ENCODE data around the gene ST6GAL1.

Gene ST6GAL1

DNA sequence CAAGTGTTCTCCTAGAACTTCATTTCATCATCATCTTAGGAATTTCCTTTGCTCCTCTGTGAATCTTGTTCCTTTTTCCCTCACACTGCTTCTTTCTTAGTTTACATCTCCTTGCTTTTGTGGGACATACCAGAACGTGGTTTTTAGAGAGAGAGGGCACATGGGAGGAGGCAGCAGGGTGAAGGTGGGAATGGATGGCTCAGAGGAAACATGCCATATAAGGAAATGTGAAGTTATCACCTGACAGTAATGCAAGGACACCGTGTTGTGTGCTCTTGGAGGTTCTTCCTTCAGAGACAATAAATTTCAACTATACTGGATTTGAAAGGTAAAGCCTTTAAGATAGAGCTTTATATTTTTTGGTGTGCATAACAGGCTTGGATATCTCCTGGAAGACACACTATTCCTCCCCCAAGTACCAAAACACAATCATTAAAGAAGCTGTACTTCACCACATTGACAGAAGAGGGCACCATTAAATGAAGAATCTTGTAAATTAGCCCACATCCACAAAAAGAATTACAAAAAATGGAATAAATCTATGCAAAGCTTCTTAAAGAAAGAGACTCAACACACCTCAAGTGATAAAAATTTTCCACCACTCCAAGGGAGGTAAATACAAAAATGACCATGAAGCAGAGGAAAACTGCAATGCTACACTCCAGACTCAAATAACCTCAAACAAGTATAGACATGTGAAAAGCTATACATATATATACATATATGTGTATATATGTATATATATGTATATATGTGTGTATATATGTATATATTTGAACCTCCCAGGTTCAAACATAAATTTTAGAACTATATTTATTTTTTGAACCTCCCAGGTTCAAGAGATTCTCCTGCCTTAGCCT lies 182.8 kb downstream of the ST6GAL1 start:
- no peak for DNase-seq (ENCODE audit: low read depth in 2 of 2)

DNA sequence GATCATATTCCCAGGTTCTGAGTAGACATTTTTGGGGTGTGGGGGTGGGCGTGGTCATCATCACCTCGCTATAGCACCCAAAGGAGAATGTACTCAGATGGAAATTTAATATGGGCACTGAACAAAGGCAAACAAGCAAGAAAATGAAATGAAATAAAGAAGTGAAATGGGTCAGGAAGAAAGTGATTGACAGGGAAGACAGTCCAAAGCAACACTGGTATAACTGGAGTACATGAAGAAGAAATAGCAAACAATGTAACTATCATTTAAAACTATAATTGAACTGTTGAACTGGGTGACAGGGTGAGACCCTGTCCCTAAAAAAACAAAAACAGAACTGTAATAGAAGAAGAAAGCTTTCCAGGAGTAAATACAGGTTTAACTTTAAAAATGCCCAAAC lies 184.2 kb downstream of the ST6GAL1 start:
- DNase-seq (ENCODE audit: low read depth in 2 of 2) = no peak

DNA sequence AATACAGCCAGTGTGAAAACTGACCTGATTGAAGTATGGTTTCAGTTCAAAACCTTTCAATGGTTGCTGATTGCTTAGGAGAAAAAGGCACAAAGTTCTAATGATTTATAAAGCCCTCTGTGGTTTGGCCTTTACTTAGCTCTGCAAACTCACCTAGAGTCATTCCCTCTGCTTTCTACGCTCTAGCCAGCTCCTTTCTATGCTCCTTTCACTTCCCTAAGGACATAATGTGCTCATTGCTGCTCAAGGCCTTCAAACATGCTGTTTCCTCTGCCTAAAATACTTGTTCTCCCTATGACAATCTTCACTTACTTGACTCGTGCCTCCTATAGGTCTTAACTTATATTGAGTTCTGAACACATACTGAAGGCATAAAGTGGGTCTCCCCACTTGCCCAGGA lies 190.0 kb downstream of the ST6GAL1 start:
- no peak for DNase-seq (ENCODE audit: low read depth in 2 of 2)

DNA sequence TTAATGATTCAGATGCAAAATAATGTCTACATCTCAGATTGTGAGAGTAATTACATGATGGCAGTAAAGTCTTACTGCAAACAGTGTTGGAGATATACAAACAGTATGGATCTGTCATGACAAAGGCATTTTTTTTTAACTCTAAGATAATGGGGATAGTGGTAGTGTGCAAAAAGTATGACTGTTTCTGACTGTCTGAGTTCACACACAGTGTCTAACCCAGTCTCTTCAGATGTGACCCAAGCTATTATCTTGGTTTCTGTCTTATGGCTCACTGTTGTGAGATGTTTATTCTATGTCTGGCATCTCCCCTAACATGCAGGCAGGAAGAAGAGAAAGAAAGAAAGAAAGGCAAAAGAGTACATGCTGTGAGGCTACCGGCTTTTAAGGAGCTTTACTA lies 191.9 kb downstream of the ST6GAL1 start:
- no peak for DNase-seq (ENCODE audit: low read depth in 2 of 2)

DNA sequence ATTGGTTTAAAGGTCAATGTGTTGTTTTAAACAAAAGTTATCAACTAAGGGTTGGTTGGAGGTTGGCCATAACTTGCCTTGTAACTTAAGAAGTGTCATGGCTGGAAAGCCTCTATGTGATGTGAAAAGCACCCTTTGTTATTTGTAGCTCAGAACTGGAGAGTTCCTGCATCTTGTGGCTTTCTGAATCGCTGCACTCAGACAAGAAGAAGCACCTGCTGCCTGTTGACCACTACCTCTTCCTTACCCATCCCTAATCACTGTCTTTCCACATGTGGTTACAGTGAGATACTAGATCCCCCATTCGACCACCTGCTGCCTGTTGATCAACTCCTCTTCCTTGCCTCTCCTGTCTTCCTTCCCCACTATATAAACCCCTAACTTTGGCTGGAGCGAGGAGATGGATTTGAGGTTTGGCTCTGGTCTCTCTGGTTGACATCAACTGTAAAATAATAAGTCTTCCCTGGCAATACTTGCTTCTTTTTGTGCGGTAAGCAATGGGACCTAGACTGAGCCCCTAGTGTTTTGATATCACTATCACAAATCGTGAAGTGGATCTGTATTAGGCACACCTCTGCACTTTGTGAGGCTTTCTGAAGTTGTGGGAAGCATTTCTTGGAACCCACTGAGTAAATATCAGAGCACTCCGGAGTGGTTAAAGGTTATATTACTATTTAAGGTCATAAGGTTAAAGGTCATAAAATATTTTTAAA lies 195.1 kb downstream of the ST6GAL1 start:
- no peak for DNase-seq (ENCODE audit: low read depth in 2 of 2)
